Uterus (tissue), 4 donors: ENCODE measurements around the gene C9orf40. TPM values are rescaled to one million over a fixed set of nuclear protein-coding genes. Genes with fewer than 3 reads are reported as not detected.

ENCODE experiments used
- DNase-seq, 2 donors: peaks; one replicate each; pipeline ENCODE4 v3.0.0-alpha.2; 2019 to 2020
- H3K27ac ChIP-seq, 2 donors: fragments of 200-600 bp; sonication (generic); 1 replicate in 1 of 2; 2 replicates in 1 of 2; pipeline ENCODE4 v1.5.1; 2016 to 2018
- H3K27me3 ChIP-seq, 2 donors: fragments of 200-600 bp; sonication (generic); one replicate each; pipeline ENCODE4 v1.5.1; 2018 to 2019; ENCODE audit warnings: control low read depth in 1 of 2
- H3K36me3 ChIP-seq, 2 donors: fragments of 200-600 bp; sonication (generic); one replicate each; pipeline ENCODE4 v1.5.1; 2019; ENCODE audit warnings: control low read depth in 1 of 2
- H3K4me1 ChIP-seq, 2 donors: fragments of 200-600 bp; sonication (generic); one replicate each; pipeline ENCODE4 v1.5.1; 2018 to 2019; ENCODE audit warnings: control low read depth in 1 of 2
- H3K4me3 ChIP-seq, 2 donors: fragments of 200-600 bp; sonication (generic); 1 replicate in 1 of 2; 2 replicates in 1 of 2; pipeline ENCODE4 v1.5.1; 2018 to 2019; ENCODE audit warnings: mild to moderate bottlenecking in 1 of 2
- H3K9me3 ChIP-seq, 2 donors: fragments of 200-600 bp; sonication (generic); one replicate each; pipeline ENCODE4 v1.5.1; 2019; ENCODE audit warnings: control low read depth in 1 of 2
- CTCF ChIP-seq, 4 experiments: fragments of 200-600 bp in 2 of 4; fragments of 450-650 bp in 2 of 4; sonication (generic) in 2 of 4; IDR thresholded peaks; one replicate each; pipeline ENCODE4 v1.5.1; 2016 to 2019; ENCODE audit warnings: antibody characterized with exemption in 4 of 4, mild to moderate bottlenecking in 2 of 4, moderate library complexity in 1 of 4
- POLR2A ChIP-seq, 2 donors: fragments of 450-650 bp; IDR thresholded peaks; one replicate each; pipeline ENCODE4 v1.6.1; 2016; ENCODE audit warnings: antibody characterized with exemption in 2 of 2, mild to moderate bottlenecking in 1 of 2, moderate library complexity in 1 of 2
- intact Hi-C: fragments of 100-400 bp; cut with DNase I; formaldehyde crosslinking; loops from one replicate; pipeline ENCODE4 v1.15.1; 2023; ENCODE audit warnings: low total_unique reads
- total RNA-seq, 4 donors: library from RNA; depleted of rRNA in 3 of 4; stranded (reverse); fragments of >200 nt in 3 of 4; gene quantifications; one replicate each; pipeline versions ENCODE4 v1.1.0 to v1.2.4, GENCODE V29; 2014 to 2023
- donor health status: DM: yes; HTN: yes; CAD: no.

C9orf40 gene
- total RNA-seq, 4 donors from 2014 or later = 2.8 to 17.6 (median 5.6) TPM

GRCh38 chr9:74973714-74974113 lies 21.0 kb upstream of the C9orf40 start:
- Histone ChIP-seq H3K9me3 (peaks cover 0 to 11% of the 10 kb centered on the region in 2 donors), H3K27ac (no peak overlapping the region), H3K4me3 (no peak overlapping the region), H3K36me3 (no peaks in the 10 kb centered on the region), H3K4me1 (no peaks in the 10 kb centered on the region), H3K27me3 (no peaks in the 10 kb centered on the region)
- no peak for DNase-seq
- intact Hi-C loops = no loop called here
- TF ChIP-seq POLR2A (IDR thresholded peaks at IDR 0.05) (no peak), CTCF (IDR thresholded peaks at IDR 0.05) (no peak)

- H3K36me3 ChIP-seq = no peaks in the 10 kb centered on the region
- intact Hi-C loops = loop anchor here (10.0 kb wide), 1 partner anchor 102 kb away; no protein-coding TSS in a partner anchor
- peaks cover 0 to 6% of the 10 kb centered on the region in 2 donors for H3K9me3 ChIP-seq
- H3K4me3 ChIP-seq = no peak overlapping the region
- TF ChIP-seq POLR2A (IDR thresholded peaks at IDR 0.05) = no peak
- no peak for TF ChIP-seq CTCF (IDR thresholded peaks at IDR 0.05)
- H3K27ac ChIP-seq = no peak overlapping the region
- DNase-seq = no peak
- no peaks in the 10 kb centered on the region for H3K27me3 ChIP-seq
- no peaks in the 10 kb centered on the region for H3K4me1 ChIP-seq
Observed at GRCh38 chr9:74963056-74963455, 10.3 kb upstream of the C9orf40 start.

GRCh38 chr9:74961496-74961895 lies 8.8 kb upstream of the C9orf40 start:
- Histone ChIP-seq H3K27me3 (no peaks in the 10 kb centered on the region), H3K4me1 (no peaks in the 10 kb centered on the region), H3K36me3 (no peaks in the 10 kb centered on the region), H3K27ac (no peak overlapping the region), H3K9me3 (peaks cover 0 to 6% of the 10 kb centered on the region in 2 donors), H3K4me3 (no peak overlapping the region)
- TF ChIP-seq CTCF (IDR thresholded peaks at IDR 0.05) (no peak), POLR2A (IDR thresholded peaks at IDR 0.05) (no peak)
- intact Hi-C loops = loop anchor here (10.0 kb wide), 1 partner anchor 103 kb away; no protein-coding TSS in a partner anchor
- no peak for DNase-seq

DNA sequence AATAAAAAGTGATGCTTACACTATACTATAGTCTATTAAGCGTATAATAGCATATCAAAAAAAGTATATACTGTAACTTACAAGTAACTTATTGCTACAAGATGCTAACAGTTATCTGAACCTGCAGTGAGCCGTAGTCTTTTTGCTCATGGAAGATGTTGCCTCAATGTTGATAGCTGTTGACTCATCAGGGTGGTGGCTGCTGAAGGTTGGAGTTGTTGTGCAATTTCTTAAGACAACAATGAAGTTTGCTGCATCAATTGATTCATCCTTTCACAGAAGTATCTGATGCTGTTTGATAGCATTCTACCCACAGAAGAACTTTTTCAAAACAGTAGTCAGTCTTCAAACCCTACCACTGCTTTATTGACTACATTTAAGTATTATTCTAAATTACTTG lies 7.8 kb upstream of the C9orf40 start:
- DNase-seq = no peak
- H3K9me3 ChIP-seq = peaks cover 0 to 6% of the 10 kb centered on the region in 2 donors
- H3K27me3 ChIP-seq = no peaks in the 10 kb centered on the region
- intact Hi-C loops = loop anchor here (10.0 kb wide), 1 partner anchor 104 kb away; no protein-coding TSS in a partner anchor
- H3K36me3 ChIP-seq = no peaks in the 10 kb centered on the region
- H3K27ac ChIP-seq = no peak overlapping the region
- no peak overlapping the region for H3K4me3 ChIP-seq
- H3K4me1 ChIP-seq = no peaks in the 10 kb centered on the region
- TF ChIP-seq POLR2A (IDR thresholded peaks at IDR 0.05) (no peak), CTCF (IDR thresholded peaks at IDR 0.05) (no peak)

DNA sequence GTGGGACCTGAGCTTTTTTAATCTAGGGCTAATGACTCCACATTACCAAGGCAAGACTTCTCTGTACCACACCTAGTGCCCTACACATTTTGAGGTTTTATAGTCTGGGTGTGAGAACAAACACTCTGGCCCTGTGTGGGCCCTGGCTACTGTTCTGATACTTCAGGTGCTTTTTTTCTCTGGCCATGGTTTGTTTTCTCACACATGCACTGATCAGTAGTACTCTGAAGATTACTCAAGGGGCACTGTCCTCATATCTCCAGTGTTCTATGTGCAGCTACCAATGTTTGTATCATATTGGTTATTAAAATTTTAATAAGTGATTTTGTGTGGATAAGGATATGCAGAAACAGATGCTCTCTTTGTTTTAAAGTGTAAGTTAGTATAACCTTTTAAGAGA lies 5.9 kb upstream of the C9orf40 start:
- no peaks in the 10 kb centered on the region for H3K36me3 ChIP-seq
- no peak overlapping the region for H3K4me3 ChIP-seq
- intact Hi-C loops = loop anchor here (10.0 kb wide), 1 partner anchor 126 kb away; the partner anchor contains the start of genes NMRK1 and OSTF1
- TF ChIP-seq POLR2A (IDR thresholded peaks at IDR 0.05) = no peak
- peaks cover 0 to 6% of the 10 kb centered on the region in 2 donors for H3K9me3 ChIP-seq
- no peak for DNase-seq
- no peaks in the 10 kb centered on the region for H3K4me1 ChIP-seq
- no peaks in the 10 kb centered on the region for H3K27me3 ChIP-seq
- H3K27ac ChIP-seq = no peak overlapping the region
